ENCODE results near the gene PJA2.

DNA sequence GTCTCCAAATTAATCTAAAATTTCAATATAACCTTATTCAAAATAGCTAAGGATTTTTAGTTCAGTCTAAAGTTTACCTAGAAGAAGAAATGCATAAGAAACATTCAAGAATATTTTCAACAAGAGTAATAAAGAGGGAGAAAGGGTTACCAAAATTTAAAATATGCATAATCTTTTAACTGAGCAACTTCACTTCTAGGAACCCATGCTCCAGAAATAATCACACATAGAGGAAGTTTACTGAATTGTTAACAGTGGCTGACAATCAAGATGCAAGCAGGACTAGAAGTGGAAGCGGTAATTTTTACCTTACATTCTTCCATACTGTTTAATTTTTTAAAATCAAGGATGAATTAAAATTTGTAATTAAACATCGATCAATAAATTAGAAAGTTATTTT is 1.9 kb downstream of the PJA2 start:
- no peak for TF ChIP-seq CTCF (IDR thresholded peaks at IDR 0.05)
- TF ChIP-seq POLR2AphosphoS5 (IDR thresholded peaks at IDR 0.05): no peak
- TF ChIP-seq POLR2A (IDR thresholded peaks at IDR 0.05): no peak

Data from breast epithelium (tissue), 3 donors.